ENCODE results near the gene FGF1.

The FGF1 gene

DNA sequence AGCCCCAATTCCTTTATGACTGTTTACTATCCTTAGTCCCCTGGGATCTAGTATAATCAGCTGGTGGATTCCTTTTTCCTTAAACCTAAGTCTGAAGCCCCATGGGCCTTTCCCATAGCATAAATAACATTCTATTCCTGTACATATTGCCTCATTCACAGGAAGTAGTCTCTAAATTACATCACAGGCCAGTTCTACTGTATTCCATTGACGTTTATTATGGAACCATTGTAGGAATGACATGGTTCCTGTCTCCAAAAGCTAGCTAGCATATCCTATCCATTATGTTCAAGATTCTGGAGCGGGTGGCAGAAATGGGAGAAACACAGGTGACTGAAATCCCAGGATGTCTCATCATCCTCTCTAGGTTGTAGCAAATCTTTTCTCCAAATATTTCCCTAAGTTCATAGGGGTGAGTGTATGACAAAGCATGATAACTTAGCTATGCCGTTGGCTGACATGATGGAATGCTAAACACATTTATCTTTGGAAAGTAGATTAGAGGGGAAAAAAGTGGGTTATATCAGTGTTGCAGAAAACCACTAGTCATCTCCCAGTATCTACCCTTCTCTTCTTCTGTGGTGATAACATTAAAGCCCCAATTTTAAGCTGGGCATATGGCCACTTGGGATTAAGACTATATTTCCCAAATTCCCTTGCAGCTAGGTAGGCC, 140.1 kb downstream of the FGF1 start:
- ChIA-PET CTCF (no interaction called here), POLR2A (no interaction called here)
- no peak for TF ChIP-seq ARNT (IDR thresholded peaks at IDR 0.05)
- TF ChIP-seq FOXM1 (IDR thresholded peaks at IDR 0.05; ENCODE audit: borderline replicate concordance): no peak
- TF ChIP-seq SUZ12 (IDR thresholded peaks at IDR 0.05): no peak
- TF ChIP-seq TARDBP (IDR thresholded peaks at IDR 0.05): no peak
- no peak for TF ChIP-seq NFRKB (IDR thresholded peaks at IDR 0.05)
- TF ChIP-seq ELF4 (IDR thresholded peaks at IDR 0.05): no peak
- TF ChIP-seq FOXA1 (IDR thresholded peaks at IDR 0.05): no peak
- no peak for TF ChIP-seq BHLHE40 (IDR thresholded peaks at IDR 0.05; ENCODE audit: borderline replicate concordance)
- no peak for TF ChIP-seq HDGF (IDR thresholded peaks at IDR 0.05; ENCODE audit: borderline replicate concordance)
- TF ChIP-seq LEF1 (IDR thresholded peaks at IDR 0.05; ENCODE audit: borderline replicate concordance): no peak
- no peak for TF ChIP-seq CTBP1 (IDR thresholded peaks at IDR 0.05; ENCODE audit: borderline replicate concordance)
- no peak for TF ChIP-seq L3MBTL2 (conservative IDR thresholded peaks at IDR 0.05)
- no peak for DNase-seq (ENCODE audit: extremely low spot score)

- no peak for DNase-seq (ENCODE audit: extremely low spot score)
- no peak for TF ChIP-seq L3MBTL2 (conservative IDR thresholded peaks at IDR 0.05)
- TF ChIP-seq ARNT (IDR thresholded peaks at IDR 0.05): no peak
- no peak for TF ChIP-seq SUZ12 (IDR thresholded peaks at IDR 0.05)
- no peak for TF ChIP-seq SP1 (IDR thresholded peaks at IDR 0.05)
- no peak for TF ChIP-seq FOXM1 (IDR thresholded peaks at IDR 0.05; ENCODE audit: borderline replicate concordance)
- ChIA-PET CTCF (no interaction called here), POLR2A (no interaction called here)
These were observed 140.8 kb downstream of the FGF1 start for GRCh38 chr5:142544946-142545649.

GRCh38 chr5:142544071-142544753, 141.7 kb downstream of the FGF1 start:
- ChIA-PET CTCF (interaction anchor here (0.7 kb wide), 1 partner anchor 101 kb away, joined by 3 read pairs; no protein-coding TSS in a partner anchor), POLR2A (no interaction called here)
- TF ChIP-seq CTBP1 (IDR thresholded peaks at IDR 0.05; ENCODE audit: borderline replicate concordance): no peak
- no peak for TF ChIP-seq ELF4 (IDR thresholded peaks at IDR 0.05)
- TF ChIP-seq LEF1 (IDR thresholded peaks at IDR 0.05; ENCODE audit: borderline replicate concordance): no peak
- TF ChIP-seq FOXK2 (IDR thresholded peaks at IDR 0.05): no peak
- TF ChIP-seq HDGF (IDR thresholded peaks at IDR 0.05; ENCODE audit: borderline replicate concordance): no peak
- no peak for TF ChIP-seq ARNT (IDR thresholded peaks at IDR 0.05)
- TF ChIP-seq PKNOX1 (IDR thresholded peaks at IDR 0.05): no peak
- TF ChIP-seq ZNF384 (IDR thresholded peaks at IDR 0.05): no peak
- no peak for TF ChIP-seq SUZ12 (IDR thresholded peaks at IDR 0.05)
- TF ChIP-seq SP1 (IDR thresholded peaks at IDR 0.05): no peak
- TF ChIP-seq NFRKB (IDR thresholded peaks at IDR 0.05): no peak
- TF ChIP-seq FOXM1 (IDR thresholded peaks at IDR 0.05; ENCODE audit: borderline replicate concordance): no peak
- TF ChIP-seq TARDBP (IDR thresholded peaks at IDR 0.05): no peak
- TF ChIP-seq L3MBTL2 (conservative IDR thresholded peaks at IDR 0.05): no peak
- no peak for DNase-seq (ENCODE audit: extremely low spot score)

DNA sequence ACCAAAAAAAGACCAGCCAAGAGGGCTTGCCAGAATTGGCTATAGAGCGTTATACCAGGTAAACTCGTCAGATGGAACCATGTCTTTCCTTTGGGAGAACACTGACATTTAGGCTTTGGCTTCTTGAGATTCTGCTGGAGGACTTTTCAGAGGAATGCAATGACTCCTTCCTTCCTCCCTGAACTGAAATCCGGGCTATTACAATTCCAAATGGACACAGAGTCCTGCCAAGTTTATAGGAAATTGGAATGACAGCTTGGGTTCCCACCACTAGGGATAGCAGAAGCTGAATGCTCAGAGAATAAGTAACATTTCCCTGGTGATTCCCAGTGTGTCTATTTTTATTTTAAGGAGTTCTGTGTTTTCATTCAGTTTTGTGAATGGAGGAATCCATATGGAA, 143.0 kb downstream of the FGF1 start:
- DNase-seq (ENCODE audit: extremely low spot score): no peak
- TF ChIP-seq FOXA1 (IDR thresholded peaks at IDR 0.05) (no peak), TARDBP (IDR thresholded peaks at IDR 0.05) (no peak), FOXK2 (IDR thresholded peaks at IDR 0.05) (no peak)
- ChIA-PET CTCF (no interaction called here), POLR2A (no interaction called here)
